ENCODE data around the gene ZP4.
A peak's percentile ranks its signal among the peaks of the same experiment; 100 is the strongest.

ZP4 gene, protein sequence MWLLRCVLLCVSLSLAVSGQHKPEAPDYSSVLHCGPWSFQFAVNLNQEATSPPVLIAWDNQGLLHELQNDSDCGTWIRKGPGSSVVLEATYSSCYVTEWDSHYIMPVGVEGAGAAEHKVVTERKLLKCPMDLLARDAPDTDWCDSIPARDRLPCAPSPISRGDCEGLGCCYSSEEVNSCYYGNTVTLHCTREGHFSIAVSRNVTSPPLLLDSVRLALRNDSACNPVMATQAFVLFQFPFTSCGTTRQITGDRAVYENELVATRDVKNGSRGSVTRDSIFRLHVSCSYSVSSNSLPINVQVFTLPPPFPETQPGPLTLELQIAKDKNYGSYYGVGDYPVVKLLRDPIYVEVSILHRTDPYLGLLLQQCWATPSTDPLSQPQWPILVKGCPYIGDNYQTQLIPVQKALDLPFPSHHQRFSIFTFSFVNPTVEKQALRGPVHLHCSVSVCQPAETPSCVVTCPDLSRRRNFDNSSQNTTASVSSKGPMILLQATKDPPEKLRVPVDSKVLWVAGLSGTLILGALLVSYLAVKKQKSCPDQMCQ

DNA sequence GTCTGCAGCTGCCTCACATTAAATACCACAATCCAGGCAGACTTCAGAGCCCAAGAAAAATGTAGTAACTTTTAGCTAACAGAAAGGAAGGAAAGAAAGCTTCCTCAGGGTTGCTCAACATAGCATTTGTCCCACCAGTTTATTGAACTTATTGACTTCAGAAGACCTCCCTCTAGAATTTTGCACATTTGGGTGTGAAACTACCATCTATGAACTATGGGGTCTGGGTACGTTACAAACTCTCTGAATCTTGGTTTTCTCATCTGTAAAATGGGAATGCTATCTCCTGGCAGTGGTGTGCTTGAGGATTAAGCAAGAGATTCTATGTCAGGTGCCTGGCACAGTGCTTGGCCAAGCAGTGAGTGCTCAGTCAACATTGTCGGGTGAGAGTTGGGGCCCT lies at the start of gene ZP4:
ZP4 (minus strand) TSS at position 101 of the 400 bp plus-strand sequence. CDS start 287 bp downstream, outside the sequence.
- no peak for DNase-seq (ENCODE audit: low read depth)

GRCh38 chr1:237938553-237938952 lies 47.8 kb upstream of the ZP4 start:
- DNase-seq (ENCODE audit: low read depth): no peak

GRCh38 chr1:237938068-237938467 lies 47.3 kb upstream of the ZP4 start:
- no peak for DNase-seq (ENCODE audit: low read depth)

DNA sequence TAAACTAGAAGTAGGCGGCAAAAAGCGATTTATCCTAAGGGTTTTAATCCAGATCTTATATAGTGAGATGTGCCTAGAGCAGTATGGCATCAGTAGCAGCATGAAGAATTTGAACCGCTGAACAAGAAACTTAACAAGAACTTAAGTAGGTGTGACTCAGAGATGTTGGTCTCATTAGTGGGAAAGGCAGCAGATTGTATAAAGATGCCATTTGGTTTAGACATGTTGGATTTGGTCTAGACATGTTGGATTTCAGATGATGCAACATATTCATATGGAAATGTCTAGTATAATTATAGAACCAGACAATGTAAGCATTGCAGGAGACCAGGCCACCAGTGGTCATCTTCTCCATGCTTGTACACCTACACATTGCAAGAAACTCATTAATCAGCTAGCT lies 42.1 kb upstream of the ZP4 start:
- DNase-seq (ENCODE audit: low read depth): no peak

DNA sequence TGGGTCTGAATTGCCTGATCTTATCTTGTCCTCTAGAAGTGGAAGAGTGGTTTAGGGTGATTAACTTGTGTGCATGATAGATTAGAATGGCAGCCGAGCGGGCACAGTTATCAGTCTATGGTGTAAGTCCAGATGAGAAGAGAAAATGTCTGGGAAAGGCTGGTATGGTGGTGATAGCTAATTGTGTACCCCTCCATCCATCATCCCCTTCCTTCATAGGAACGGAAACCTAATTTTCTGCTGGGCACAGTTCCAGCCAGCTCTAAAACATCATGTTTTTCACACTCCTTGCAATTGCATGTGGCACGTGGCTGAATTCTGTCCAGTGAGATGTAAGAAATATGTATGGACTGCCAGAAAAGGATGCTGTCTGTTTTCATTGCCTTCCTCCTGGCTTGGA lies 40.9 kb upstream of the ZP4 start:
- peak; percentile 100 for DNase-seq (ENCODE audit: low read depth)

DNA sequence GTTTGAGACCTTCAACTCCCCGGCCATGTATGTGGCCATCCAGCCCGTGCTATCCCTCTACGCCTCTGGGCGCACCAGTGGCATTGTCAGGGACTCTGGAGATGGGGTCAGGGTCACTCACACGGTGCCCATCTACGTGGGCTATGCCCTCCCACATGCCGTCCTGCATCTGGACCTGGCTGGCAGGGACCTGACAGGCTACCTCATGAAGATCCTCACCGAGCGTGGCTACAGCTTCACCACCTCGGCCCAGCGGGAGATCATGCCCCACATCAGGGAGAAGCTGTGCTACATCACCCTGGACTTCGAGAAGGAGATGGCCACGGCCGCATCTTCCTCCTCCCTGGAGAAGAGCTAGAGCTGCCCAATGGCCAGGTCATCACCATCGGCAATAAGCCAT lies 36.5 kb upstream of the ZP4 start:
- DNase-seq (ENCODE audit: low read depth): no peak

- DNase-seq (ENCODE audit: low read depth): no peak
These were observed 30.6 kb upstream of the ZP4 start for GRCh38 chr1:237921306-237921705.

DNA sequence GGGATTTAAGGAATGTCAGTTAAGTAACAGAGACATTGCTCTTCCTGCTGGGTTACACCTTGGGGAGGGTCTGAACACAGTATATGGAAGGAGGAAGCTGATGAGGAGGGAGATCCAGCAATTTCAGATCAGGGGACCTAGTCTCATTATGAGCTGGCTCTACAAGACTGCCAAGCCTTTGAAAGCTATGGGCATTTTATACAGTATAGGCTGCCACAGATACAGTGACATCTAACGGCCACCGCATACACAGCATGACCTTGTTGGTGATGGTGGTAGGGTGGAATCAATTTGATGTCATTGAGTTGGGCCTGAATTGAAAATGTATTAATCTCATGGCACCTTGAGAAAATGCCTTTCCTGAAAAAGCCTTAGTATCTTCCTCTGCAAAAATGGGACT lies 22.6 kb upstream of the ZP4 start:
- no peak for DNase-seq (ENCODE audit: low read depth)

DNA sequence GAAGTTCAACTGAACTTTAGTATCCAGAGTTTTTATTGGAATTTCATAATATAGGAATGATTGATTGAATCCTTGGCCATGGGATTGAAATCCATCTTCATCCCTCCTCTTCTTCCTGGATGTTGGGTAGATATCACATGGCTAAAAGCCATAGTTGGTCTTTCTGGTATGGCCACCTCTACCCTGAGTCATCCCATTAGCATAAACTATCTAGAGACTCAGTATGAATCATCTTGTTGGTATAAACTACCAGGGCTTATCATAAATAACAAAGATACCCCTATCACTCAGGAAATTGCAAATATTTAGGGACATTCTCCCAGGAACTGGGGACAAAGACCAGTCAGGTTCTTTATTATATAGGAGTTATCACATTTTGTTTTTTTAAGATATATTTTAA lies 21.2 kb upstream of the ZP4 start:
- no peak for DNase-seq (ENCODE audit: low read depth)

DNA sequence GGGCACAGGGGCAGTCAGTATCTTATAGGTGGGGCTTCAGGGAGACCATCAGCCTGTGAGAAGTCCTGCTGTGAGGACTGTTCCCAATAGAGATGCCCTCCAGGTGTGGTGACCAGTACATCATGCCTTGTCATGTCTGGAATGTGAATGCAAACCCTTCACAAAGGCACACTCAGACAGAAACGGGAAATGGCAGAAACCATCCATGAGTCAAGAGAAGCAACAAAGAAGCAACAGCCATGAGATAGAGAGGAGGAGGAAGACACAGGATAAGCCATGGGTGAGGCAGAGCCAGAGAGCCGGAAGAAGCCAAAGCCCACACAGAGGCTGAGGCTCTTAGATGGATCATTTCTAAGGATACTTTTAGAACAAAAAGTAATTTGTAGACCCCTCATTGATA lies 20.1 kb upstream of the ZP4 start:
- no peak for DNase-seq (ENCODE audit: low read depth)

DNA sequence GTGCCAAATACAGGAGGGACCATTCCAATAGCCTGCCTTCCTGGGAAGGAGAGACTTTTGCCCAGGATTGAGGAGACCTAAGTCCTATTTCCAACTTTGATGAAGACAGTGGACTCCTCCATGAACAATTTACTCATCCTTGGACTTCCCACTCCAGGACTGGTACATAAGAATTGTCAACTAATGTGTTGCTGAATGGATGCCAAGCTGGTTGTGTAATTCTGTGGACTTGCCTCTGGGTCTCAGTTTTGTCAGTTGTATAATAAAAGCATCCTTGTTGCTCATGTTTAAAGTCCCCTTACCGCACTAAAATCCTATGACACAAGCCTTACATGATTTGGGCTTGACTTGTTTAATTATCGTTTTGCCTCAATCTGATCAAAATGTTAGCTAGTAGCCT lies 13.2 kb upstream of the ZP4 start:
- DNase-seq (ENCODE audit: low read depth): no peak

DNA sequence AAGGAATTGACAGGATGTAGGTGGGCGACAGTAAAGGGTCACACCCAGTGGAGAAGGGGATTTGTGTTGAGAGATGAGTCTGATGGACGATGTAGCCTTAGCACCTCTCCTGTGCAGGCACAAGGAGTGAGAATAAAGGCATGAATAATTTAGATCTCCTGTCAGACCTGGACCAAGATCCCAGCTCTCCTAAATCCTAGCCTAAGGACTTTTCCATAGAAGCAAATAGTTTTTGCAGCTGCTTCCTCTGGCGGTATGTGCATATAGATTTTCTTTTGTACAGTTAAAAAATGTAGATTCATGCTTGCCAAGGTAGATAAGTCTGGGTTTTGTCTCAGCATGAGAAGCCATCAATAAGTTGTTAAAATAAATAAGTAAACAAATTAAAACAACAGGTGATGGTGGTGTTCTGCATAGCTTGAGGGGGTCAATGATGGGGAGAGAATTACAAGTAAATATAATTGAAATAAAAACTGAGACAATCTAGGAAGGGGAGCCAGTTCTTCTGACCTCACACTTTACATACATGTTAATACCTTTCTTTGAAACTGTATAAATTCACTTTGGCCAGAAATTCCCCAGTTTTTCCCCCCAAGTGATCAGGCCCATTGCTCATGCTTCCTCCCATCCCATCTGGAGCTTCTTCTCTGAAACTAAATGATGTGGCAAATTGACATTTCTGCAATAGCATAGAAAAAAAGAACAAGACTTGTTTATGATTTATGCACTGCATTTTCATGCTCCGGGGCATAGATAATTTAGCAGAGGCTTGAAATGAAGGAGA lies 12.4 kb upstream of the ZP4 start:
- DNase-seq (ENCODE audit: low read depth): no peak

- DNase-seq (ENCODE audit: low read depth): peak; percentile 47
These were observed 10.7 kb upstream of the ZP4 start for GRCh38 chr1:237901299-237901934.

GRCh38 chr1:237895630-237896029 lies 4.9 kb upstream of the ZP4 start:
- no peak for DNase-seq (ENCODE audit: low read depth)

DNA sequence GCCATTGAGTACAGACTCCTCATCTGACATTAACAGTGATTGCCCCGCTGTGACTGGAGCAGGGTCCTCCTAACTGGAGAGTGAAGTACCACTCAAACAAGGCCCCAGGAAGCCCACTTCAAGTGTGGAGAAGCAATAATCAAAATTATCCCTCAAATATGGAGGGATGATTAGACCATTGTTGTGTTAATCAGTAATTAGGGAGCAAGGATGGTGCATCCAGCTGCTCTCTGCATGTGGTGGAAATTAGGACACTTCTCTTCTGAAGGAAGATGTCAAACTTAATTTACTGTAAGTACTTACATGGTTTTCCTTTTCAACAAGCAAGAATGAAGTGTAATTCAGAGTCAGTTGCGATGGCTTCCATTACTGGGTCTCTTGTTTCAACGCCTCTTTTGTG lies 3.4 kb upstream of the ZP4 start:
- no peak for DNase-seq (ENCODE audit: low read depth)

- no peak for DNase-seq (ENCODE audit: low read depth)
These were observed 1.3 kb upstream of the ZP4 start for GRCh38 chr1:237891979-237892378.

DNA sequence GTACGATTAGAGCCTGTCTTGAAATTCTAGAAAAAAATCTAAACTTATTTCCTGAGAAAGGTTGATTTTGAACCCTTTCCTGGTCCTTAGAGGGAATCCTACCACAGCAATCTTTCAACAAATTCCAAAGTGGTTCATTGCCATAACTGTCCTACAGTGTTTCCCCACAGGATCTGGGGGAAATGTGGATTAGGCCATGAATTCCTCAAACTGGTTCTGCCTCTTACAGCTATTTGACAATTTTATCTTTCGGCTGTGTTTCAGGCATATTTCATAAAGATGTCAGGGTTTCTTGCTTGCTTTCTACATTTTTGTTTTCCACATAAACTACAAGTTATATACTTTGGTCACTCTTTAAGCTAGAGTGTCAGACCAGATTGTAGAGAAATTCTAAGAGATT lies 544 bp upstream of the ZP4 start:
- no peak for DNase-seq (ENCODE audit: low read depth)

GRCh38 chr1:237890416-237890815 lies 306 bp downstream of the ZP4 start:
- DNase-seq (ENCODE audit: low read depth): no peak

GRCh38 chr1:237888143-237888542 lies 2.6 kb downstream of the ZP4 start:
- DNase-seq (ENCODE audit: low read depth): no peak

GRCh38 chr1:237887542-237887941 lies 3.2 kb downstream of the ZP4 start:
- DNase-seq (ENCODE audit: low read depth): no peak

DNA sequence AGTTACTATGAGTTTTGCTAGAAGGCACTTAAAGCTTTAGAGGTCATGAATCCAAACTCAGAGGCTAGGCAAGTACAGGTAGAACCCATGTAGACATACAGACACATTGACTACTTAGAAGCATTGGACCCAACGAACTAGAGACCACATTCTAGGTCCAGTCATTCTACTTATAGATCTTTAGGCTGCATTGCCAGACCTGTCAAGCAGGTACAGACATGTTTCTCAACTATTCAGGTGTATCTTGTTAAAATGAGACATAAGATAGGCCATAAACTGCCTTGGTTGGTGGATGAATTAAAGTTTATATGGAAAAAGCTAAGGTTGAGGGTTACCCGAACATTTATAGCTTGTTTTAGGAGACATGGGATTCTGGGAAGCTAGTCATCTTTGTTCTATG lies 6.5 kb downstream of the ZP4 start:
- no peak for DNase-seq (ENCODE audit: low read depth)

GRCh38 chr1:237879195-237879594 lies 11.5 kb downstream of the ZP4 start:
- DNase-seq (ENCODE audit: low read depth): no peak

DNA sequence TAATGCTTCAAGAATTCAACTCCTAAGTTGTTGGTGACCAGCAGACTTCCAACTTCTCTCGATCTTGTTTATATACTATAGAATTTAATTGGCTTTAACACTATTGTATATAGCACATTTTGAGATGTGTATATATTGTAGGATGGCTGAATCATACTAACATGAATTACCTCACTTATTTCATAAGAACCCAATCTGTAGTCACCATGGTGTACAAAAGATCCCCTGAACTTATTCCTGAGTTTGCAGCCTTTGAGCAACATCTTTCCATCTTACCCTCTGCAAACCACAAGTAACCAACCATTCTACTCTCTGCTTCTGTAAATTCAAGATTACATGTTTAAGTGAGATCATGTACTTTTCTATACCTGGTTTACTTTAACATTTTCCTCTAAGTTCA lies 12.3 kb downstream of the ZP4 start:
- DNase-seq (ENCODE audit: low read depth): no peak
